T-helper 2 cell (primary cell): ENCODE results near the gene EMD.

ENCODE experiments used
- DNase-seq, 5 experiments: peaks; one replicate each; pipeline versions ENCODE4 v3.0.0 to v3.0.0-alpha.2; 2012 to 2022

Gene EMD

GRCh38 chrX:154426916-154427770 lies 48.0 kb downstream of the EMD start:
- peak in 1 of 5 experiments; percentile 24 for DNase-seq

- DNase-seq: peak; percentile 66 to 96 (median 84)
These were observed 49.4 kb downstream of the EMD start, which contains the start of gene ATP6AP1 for GRCh38 chrX:154428176-154429171. ATP6AP1 (plus strand) TSS chrX:154428677; CDS start chrX:154428693, 16 bp downstream.

DNA sequence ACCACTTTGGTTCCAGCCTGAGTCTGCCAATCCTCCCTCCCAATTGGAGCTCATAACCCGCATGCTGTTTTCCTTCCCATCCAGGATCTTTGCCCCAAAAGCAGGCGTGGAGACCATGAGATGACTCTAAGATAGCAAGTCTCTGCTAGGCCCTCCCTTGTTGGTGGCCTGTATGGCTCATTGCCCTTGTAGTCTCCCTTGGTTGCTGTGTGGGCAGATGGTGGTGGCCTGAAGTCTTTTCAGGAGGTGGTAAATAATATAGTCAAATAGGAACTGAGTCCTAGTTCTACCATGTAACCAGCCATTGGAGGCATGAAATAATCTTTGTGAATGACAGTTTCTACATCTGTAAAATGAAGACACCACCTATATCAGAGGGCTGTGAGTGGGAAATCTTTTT lies 50.6 kb downstream of the EMD start:
- DNase-seq: no peak

DNA sequence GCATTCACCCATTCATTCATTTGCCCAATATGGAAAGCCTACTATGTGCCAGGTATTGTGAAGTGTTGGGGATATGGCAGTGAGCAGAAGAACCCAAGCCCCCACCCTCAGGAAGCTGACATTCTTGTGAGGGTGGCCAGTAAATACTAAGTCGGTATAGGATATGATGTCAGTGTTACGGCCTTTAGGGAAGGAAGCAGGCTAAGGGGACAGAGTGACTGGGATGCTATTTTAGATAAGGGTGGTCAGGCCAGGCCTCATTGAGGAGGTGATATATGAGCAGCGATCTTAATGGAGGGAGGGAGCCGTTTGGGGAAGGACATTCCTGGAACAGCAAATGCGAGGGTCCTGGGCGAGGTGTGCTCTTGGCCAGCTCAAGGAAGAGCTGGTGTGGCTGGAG lies 51.4 kb downstream of the EMD start:
- DNase-seq: no peak

DNA sequence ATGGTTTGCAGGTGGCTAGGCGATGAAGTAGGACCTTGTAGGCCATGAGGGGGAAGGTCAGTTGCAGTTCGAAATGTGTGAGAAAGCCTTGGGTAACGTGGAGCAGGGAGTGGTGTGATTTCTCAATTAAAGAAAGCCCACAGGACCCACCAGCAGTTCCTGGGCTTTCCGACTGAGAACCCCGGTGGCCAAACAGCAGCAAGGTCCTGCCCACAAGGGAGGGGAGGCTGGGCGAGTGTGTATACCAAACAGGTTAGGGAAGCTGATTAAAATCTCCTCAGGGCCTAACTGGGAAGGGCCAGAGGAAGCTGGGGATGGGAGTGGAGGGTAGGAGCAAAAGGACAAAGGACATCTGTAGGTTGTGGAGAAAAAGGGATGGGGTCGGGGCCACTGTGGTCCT lies 51.8 kb downstream of the EMD start:
- no peak for DNase-seq
